ENCODE data around the gene GALNT14.

DNA sequence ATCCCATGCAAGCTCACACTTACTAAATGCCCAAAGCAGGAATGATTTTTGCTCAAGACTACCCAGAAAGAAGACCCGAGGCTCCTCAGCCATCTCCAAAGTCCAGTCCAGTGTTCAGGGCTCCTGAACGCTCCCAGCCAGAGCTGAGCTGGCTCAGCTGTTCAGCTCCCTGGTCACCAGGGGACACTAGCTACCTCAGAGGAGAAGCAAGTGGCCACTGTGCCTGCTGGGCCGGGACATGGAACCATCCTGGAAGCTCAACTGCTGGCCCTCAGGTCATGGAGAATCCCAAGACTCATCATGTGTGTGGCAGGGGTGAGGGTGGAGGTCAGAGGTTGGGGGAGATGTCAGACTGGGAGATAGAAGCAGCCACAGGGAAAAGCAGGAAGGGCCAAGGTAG, 89.0 kb downstream of the GALNT14 start:
- TF ChIP-seq, protein P1, sequence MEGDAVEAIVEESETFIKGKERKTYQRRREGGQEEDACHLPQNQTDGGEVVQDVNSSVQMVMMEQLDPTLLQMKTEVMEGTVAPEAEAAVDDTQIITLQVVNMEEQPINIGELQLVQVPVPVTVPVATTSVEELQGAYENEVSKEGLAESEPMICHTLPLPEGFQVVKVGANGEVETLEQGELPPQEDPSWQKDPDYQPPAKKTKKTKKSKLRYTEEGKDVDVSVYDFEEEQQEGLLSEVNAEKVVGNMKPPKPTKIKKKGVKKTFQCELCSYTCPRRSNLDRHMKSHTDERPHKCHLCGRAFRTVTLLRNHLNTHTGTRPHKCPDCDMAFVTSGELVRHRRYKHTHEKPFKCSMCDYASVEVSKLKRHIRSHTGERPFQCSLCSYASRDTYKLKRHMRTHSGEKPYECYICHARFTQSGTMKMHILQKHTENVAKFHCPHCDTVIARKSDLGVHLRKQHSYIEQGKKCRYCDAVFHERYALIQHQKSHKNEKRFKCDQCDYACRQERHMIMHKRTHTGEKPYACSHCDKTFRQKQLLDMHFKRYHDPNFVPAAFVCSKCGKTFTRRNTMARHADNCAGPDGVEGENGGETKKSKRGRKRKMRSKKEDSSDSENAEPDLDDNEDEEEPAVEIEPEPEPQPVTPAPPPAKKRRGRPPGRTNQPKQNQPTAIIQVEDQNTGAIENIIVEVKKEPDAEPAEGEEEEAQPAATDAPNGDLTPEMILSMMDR (IDR thresholded peaks at IDR 0.05), result no peak
- no peak for TF ChIP-seq POLR2A (IDR thresholded peaks at IDR 0.05)

All from adrenal gland (tissue), 5 donors.